Stimulated activated naive CD4-positive, alpha-beta T cell treated with Interleukin-2 at 50 U/mL for 16 hours (primary cell): Measurements from ENCODE around the gene PPIL6.

ENCODE experiments used
- DNase-seq: peaks from one replicate; lab custom pipeline; 2025; lab: John Stamatoyannopoulos, UW

Gene PPIL6

DNA sequence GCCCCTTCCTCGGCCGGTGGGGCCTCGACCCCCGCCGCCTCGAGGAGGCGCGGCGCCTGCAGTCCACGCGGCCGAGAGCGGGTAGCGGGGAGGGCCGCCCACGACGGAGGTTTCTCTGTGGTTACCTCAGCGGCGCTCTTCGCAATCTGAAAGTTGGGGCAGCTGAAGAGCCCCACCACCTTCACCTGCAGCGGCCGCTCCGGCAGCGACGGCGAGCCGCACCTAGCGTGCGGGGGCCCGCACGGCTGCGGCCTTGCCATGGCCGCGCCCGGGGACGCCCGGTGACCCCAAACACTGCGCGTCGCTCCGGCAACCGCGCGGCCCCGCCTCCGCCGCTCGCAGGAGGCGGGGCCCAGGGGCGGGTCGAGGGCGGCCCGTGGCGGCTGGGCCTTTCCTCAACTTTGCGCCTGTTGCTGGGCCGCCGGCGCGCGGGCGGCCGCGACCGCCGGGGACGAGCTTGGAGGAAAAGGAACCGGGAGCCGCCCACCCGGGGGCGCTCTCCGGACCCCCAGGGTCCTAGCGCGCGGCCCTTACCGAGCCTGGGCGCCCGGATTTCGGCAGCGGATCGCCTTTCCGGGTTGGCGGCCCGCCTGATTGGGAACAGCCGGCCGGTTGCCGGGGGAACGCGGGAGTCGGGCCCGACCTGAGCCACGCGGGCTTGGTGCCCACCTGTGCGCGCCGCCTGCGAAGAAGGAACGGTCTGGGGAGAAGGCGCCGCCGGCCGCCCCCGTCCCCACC, at the start of gene PPIL6, which contains the start of gene SMPD2:
PPIL6 (minus strand) TSS at position 298 of the 738 bp plus-strand sequence; CDS start at position 260, 38 bp downstream.
SMPD2 (plus strand) TSS at position 394 of the 738 bp plus-strand sequence. CDS start 398 bp downstream, outside the sequence.
- DNase-seq: peak; percentile 67

DNA sequence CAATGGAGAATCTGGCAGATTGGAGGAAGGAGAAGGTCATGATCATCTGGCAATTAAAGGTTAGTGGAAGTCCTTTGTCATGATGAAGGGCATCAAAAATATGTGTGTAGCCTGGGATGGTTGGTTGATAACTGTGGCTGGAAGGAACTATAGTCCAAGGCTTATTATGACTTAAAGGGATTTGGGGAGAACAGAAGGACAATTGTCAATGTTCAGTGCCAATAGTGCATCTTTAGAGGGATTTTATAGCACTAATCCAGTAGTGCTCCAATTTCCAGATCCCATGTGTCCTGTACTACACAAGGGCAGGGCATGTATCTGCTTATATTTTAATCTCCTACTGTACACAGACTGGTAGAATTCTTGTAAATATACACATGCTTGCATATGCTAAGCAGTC, 47.6 kb upstream of the PPIL6 start:
- DNase-seq: no peak

DNA sequence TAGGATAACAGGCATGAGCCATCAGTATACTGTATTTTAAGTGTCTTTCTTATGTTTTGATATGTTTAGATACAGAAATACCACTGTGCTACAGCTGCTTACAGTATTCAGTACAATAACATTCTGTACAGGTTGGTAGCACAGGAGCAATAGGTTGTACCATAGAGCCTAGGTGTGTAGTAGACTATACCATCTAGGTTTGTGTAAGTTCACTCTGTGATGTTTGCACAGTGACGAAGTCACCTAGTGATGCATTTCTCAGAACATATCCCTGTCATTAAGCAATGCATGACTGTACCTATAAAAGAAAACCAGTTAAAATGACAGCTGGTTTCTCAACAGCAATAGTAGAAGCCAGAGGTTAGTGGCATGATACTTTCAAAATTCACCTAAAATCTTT, 45.6 kb upstream of the PPIL6 start:
- DNase-seq: no peak

DNA sequence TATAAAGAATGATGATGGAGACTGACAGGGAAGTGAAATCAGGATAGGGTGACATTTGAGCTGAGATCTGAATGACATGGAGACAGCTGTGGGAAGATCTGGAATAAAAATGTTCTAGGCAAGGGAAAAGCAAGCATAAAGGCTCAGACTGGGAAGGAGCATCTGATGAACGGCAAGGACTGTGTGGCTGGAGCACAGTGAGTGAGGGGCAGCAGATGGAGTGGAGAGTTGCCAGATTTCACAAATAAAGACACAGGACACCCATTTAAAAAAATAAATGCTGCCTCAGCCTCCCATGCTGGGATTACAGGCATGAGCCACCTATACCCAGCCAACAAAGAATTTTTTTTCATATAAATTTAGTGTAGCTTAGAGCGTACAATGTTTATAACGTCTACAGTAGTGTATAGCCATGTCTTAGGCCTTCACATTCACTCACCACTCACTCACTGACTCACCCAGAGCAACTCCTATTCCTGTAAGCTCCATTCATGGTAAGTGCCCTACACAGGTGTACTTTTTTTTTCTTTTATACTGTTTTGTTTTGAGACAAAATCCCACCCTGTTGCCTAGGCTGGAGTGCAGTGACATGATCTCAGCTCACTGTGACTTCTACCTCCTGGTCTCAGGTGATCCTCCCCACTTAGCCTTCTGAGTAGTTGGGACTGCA, 45.0 kb upstream of the PPIL6 start:
- DNase-seq: no peak

DNA sequence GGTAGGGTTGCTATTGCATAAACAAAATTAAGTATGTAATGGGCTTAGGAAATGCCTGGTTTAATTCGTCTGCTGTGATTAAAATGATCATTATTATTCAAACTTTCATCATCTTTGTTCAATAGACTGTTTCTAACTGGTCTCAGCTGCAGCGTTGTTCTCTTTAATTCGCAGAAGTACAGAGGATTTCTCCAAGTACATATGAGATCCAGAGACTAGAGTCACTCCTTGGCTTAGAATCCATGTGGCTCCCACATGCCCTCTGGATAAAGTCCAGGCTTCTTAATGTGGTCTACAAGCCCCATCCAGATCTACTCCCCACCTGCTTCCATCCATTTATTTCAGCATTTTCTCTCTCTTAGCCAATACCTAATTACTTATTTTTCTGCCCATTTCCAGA, 43.7 kb upstream of the PPIL6 start:
- DNase-seq: no peak

DNA sequence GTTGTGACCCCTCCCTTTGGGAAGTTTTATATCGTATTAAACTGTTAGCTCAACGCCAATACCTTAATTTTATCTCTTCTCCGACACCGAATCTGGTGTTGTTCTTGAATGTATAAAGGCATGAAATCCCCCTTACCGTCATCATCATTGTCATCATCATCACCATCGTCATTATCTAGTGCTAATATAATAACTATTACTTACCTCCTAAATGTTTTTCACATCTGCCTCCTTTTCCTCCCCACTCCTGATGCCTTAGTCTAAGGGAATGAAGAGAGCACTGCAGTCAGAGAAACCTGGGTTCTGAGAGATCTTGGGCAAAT, 43.3 kb upstream of the PPIL6 start:
- no peak for DNase-seq

DNA sequence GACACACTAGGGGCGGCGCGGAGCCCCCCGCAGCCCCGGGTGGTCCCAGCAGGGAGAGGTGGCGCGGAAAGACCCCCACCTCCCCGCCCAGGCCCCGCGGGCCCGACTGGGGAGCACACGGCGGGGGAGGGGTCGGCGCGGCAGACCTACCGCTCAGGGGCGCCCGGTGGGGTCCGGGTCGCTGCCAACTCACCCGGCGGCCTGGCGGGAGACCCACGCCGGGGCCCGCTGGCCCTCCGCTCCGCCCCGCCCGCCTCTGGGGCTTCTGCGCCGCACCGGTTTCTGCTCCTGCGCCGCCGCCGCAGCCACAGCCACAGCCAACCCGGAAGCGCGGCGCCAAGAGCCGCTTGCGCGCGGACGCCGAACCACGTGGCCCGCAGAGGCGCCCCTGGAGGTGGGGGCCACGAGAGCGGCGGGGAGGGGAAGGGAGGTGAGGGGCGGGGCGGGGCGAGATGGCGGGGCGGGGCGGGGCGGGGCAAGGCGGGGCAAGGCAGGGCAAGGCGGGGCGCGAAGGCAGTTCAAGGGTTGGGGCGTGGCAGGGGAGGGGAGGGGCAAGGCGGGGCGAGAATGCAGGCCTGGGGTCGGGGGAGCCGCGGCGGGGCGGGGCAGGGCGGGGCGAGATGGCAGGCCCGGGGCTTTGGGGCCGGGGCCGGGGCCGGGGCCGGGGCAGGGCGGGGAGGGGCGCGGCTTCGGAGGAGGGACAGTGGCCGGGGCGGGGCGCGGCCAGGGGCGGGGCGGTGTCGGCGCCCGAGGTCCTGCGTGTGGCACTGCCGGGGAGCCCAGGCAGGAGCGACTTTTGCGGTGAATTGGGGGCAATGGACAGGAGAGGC, 42.7 kb upstream of the PPIL6 start, which contains the start of gene ZBTB24:
ZBTB24 (minus strand) TSS at position 315 of the 830 bp plus-strand sequence. CDS start 1,193 bp downstream, outside the sequence.
- DNase-seq: peak; percentile 92

DNA sequence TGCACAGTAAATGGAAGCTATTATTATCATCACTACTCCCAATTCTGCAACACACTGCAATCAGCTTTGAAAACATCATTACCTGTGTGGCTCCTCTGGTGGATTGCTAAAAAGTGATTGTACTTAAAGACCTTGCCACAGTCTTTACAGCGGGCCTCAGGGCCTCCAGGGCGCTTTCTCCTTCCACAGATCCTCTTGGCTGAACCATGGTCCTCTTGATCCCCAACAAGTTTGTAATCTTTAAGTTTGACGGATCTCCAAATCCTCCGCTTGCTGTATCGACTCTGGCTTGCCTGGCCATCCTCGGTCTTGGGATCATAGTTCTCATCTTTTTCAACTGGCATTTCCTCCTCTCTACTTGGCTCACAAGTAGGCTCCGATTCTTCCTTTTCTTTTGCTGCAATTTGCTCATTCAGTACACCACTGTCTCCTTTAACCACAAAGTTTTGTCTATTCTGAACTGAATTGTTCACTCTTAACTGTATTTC, 40.6 kb upstream of the PPIL6 start:
- no peak for DNase-seq

DNA sequence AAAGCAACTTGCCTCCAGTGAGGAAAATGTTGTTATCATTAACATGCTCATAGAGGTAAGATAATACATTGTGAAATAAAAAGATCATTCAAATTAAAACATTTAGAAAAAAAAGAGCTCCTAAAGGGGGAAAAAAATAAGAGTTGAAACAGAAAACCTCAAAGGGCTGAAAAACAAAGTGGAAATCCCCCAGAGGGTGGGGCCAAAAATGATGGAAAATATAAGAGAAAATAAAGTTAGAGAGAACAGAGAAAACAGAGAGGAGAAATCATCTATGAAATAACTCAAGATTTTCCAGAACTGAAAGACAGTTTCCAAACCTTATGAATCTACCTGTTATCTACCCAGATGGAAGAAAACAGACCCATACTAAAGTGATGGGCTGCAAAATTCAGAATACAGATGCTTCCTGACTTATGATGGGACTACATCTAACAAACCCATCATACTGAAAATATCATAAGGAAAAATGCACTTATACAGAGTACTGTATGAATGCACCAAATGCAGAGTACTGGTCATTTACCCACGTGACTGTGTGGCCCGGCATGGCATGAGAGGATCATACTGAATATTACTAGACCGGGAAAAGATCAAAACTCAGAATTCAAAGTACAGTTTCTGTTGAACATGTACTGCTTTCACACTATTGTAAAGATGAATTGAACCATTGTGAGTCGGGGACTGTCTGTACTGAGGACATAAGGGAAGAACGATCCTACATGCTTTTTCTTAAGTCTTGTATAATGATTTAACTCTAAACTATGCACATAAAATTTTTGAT, 38.6 kb upstream of the PPIL6 start:
- peak; percentile 23 for DNase-seq

DNA sequence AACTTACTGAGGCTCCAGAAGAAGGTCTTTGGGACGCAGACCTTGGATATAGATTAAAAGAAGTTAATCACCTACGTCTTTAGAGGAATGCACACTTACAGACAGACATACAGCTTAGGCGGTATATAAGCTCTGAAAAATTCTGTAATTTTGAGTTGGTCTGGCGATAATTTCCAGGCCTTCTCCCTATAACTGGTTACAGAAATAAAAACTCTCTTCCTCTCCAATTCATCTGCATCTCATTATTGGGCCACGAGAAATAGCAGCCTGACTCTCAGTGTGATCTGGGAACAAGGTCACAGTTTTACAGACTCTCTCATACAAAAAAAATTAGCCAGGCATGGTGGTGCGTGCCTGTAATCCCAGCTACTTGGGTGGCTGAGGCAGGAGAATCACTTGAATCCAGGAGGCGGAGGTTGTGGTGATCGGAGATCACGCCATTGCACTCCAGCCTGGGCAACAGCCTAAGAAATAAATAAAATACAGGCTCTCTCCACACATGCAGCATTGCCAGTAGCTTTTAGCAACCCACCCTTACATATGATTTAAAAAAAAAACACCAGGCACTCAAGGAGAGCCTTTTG, 37.9 kb upstream of the PPIL6 start:
- DNase-seq: no peak

DNA sequence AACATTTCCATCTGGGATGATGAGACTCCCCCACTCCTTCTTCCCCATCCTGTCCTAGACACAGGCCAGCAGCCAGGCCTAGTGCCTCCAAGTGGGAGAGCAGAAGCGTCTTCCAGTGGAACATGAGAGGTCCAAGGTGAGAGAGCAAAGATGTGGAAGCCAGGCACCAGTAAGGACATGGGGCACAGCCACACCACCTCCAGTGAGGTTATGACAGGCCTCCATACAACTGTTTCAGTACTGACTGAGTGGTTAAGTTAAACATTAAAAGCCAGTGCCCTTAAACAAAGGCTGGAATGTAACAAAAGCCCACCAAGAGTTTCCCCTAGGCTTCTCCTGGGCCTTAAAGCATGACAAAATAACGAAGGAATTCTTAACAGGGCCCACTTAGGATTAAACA, 37.3 kb upstream of the PPIL6 start:
- no peak for DNase-seq

DNA sequence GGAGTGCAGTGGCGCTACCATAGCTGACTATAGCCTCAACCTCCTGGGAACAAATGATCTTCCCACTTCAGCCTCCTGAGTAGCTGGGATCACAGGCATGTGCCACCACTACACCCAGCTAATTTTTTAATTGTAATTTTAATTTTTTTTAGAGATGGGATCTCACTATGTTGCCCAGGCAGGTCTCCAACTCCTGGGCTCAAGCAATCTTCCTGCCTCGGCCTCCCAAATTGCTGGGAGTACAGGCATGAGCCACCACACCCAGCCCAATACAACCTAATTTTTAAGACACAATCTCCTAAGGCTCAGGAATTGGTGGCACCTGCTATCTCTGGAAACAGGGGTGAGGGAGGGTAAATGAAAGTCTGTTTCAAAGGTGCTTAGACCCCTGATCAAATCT, 36.8 kb upstream of the PPIL6 start:
- DNase-seq: no peak

DNA sequence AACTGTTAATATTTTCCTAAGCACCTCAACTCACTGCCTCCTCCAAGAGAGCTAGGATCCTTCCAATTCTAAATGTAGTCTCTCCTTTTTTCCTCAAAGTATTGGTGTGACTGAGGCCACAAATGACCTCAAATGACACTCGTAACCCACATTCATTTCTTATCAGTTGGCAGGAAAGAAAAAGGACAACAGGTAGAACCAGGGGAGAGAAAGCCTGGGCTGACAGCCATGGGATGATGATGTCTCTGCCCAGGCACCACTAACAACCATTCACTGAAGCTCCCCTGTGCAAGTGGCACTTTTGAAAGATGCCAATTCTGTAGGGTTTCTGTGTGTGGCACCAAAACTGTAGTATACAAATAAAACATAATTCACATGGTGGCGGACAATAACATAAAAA, 35.2 kb upstream of the PPIL6 start:
- DNase-seq: no peak

DNA sequence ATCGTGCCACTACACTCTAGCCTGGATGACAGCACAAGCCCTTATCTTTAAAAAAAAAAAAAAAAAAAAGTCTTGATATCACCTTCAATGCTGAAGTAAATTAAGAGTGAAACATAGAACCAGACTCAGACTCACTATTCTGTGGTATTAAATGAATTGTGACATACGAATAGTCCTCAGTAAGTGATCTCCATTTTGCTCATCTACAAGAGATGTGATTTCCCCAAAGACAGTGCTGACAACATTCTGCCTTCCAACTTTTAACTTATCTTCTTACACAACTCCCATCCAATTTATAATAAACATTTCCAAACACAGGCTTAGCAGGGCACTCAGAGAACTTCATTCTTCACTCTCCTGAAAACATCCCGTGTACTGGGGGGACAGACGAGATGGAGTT, 34.6 kb upstream of the PPIL6 start:
- DNase-seq: no peak

DNA sequence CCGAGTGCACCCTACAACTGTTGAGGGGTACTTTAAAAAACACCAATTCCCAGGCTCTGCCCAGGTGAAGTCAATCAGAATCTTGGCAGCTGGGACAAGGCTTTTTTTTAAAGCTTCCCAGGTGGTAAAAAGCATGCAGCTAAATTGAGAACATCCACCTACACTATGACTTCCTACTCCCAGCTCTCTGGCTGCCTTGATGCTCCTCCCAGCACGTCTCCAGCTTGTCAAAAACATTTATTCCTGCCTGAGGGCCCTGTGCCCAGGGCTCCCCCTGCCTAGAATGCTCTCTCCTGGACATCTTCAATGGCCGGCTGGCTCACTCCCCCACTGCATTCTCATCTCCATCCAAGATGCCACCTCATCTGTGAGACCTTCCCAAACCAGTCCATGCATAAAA, 32.7 kb upstream of the PPIL6 start:
- DNase-seq: no peak

DNA sequence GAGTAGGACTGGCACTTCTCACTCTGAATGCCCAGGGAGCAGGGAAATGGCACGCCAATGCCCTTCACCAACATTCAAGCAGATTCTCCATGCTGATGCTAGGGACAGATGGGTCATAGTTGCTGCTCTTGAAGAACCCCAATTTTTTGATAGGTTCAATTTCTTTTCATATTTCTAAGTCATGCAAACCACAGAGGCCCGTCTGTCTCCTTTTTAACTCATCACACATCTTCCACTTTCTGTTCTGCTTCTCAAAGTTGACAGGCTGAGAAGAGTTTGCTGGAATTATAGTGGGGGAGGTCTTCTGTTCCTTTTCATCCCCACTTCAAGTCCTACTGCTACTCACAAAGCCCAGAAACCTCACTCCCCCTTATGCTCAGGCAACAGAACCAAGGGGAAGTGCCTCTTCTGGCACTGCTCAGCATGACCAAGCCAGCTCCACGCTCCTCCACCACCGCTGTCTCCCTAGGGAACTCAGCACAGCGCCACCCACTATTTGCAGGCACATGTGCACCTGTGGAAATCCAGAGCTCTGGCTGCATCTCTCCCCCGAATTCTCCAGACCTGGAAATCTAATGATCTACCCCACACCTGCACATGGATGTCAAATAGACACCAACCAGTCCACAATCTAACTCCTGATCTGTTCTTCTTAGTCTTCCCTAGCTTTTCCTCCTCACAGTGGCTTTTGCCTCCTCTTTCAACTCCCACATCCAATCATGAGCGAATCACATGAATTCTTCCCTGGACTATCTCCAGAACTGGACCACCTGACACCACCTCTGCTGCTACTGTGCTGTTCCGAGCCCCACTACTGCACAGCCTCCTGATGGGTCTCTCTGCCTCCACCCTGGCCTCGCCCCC, 31.9 kb upstream of the PPIL6 start:
- no peak for DNase-seq

DNA sequence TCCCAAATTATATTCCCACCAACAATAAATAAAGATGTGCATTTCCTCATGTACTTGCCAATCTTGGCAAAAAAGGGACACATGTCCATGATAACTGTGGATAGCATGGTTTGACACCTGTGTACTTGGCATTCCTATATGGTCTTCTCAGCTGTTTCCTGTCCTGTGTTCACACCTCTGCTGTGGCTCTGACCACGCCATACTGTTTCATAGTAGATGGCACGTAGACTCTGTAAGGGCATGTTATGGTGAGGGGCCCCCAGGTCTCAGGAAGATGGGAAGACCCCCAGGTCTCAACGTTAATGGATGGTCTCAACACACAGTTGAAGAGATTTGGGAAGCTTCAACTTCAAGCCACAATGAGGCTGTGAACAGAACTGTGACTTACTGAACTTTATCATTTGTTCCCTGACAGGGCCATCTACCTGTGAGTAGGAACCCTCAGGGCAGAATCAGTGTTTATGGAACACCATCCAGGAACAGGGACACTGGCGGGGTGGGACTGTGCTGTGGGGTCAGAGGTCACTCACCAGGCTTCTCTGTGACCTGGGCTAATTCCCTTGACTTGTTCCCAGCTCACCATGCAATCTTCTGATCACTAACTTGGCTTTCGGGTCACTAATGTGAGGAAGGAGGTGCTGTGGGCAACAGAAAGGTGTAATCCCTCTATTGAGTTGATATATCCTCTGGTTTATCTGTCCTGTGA, 30.8 kb upstream of the PPIL6 start:
- DNase-seq: no peak

DNA sequence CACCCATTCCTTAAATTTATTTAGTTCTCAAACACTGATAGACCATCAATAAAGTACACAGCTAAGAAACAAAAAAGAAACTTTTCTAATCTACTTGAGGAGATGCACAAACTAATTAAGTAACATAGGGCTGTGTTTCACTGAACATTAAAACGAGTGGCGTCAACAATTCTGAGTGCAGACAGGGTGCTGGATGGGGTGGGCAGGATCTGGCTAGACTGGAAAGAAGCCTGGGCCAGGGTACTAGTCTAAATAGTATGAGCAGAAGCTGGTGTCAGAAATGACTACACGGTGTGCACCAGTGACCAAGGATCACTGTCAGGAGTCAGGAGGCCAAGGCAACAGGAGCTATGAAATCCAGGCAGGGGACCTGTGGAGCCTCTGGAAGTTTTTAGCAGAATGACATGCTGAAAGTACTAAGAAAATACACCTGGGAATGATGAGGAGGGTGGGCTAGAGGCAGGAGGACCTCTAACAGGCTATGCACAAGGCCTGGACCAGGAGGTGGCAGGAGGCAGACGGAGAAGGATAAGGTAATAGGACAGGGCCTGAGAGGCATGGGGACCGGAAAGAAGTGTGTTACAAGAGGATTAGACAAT, 29.3 kb upstream of the PPIL6 start:
- DNase-seq: no peak

DNA sequence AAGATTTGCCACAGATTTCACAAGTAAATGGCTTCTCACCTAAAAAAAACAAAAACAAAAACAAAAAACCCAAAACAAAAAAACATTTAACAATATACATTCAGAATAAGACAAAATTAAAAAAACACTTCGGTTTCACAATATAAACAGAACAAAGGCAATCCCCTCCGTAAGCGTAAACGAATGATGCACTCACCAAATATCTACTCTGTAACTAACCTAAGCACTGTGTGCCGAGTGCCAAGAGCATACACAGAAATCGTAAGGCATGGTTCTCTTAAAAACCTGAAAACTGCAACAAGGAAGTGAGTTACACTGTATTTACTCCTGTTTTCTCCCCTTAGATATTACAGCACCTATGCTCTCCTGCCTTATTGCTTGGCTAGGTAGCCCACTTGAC, 27.3 kb upstream of the PPIL6 start:
- DNase-seq: no peak
